NOMO-1 (cell line): ENCODE measurements around the gene AGAP1.

Source experiments
- DNase-seq, 2 experiments: peaks; one replicate each; lab custom pipeline; 2025; ENCODE audit not compliant: unreplicated experiment in 2 of 2; lab: John Stamatoyannopoulos, UW

AGAP1 gene

DNA sequence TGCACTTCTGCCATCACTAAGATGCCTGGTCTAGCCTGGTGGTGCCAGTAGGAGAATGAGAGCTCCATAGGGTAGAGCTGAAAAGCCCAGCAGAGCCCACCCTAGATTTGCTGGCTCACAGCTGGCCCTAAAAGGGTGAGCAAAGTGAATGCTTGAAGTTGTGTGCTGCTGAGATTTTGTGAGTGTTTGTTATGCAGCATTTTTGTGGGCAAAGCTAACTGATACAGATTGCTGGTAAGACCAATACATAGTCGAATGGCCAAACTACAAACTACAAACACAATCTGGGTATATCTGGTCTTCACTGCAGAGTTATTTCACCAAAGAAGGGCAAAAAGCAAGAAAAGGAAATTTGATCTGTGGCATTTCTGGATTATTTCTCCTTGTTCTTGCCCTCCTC, 7.1 kb upstream of the AGAP1 start:
- DNase-seq, result no peak

DNA sequence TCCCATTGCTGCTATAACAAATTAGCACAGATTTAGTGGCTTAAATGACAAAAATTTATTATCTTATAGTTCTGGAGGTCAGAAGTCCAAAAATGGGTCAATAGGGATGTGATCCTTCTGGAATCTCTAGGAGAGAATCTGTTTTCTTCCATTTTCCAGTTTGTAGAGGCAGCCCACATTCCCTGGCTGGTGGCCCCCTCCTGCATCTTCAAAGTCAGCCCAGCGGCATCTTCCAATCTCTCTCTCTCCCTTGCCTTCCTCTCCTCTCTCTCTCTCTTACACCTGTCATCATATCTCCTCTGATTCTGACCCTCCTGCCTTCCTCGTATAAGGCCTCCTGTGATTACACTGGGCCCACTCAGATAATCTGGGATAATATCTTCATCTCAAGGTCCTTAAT, 3.9 kb upstream of the AGAP1 start:
- DNase-seq, result no peak

DNA sequence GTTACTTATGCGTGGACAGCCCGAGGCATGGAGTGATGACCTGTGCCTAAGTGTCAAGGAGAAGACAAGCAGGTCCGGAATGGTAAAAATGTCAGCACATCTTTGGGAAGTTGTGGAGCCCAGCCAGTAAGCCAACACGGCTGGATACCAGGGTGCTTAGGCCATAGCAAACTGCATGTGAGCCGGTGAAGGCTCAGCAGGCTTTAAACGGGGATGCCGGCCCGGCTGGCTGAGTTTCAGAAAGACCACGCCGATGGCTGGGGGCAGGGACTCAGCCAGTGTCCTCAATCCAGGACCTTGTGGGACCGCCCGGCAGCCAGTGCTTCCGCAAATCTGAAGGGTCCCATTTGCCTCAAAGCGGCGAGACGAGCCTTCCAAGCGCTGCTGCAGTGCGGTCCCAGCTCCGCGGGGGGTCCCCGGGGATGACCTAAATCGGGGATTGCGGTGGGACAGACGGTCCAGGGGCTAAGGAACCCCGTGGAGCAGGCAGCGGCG, 946 bp upstream of the AGAP1 start:
- no peak for DNase-seq

DNA sequence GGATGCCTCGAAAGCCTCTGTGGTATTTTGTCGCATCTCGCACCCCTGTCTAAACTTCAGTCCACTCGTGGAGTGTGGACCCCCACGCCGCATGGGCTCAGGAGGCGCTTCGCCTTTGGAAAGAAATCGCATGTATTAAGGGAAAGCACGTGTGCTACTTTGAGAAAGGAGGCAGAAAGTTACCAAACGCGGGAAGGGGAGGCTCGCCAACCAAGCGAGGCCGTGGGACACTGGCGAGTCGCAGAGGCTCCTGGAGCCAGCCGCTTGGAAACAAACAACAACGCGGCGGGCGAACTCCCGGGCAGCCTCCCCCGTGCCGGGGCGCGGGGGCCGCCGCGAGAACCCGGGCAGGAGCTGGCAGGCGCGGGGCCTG, 455 bp upstream of the AGAP1 start:
- no peak for DNase-seq

DNA sequence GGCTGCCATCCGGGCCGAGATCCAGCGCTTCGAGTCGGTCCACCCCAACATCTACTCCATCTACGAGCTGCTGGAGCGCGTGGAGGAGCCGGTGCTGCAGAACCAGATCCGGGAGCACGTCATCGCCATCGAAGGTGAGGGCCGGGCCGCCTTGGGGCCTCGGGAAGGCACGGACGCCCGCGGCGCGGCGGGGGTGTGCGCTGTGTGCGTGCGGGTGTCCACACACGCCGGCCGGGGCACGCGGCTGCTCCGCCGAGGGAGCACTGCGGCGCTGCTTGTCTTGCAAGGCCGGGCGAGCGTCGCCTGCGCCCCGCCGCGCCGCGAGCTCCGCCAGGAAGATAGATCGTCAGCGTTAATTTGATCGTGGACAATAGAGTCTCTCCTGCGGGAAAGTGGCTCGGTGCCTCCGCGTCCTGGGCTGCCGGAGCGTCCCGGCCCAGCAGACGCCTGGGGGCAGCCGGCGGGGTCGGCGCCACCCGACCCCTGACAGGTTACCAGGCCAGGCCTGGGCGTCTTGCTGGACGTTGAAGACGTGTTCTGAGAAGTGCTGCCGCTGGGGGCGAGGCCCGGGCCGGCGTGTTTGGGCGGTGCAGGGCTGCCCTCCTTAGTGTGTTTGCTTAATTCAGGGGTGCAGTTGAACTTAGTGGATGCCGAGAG, 1.0 kb downstream of the AGAP1 start:
- no peak for DNase-seq

DNA sequence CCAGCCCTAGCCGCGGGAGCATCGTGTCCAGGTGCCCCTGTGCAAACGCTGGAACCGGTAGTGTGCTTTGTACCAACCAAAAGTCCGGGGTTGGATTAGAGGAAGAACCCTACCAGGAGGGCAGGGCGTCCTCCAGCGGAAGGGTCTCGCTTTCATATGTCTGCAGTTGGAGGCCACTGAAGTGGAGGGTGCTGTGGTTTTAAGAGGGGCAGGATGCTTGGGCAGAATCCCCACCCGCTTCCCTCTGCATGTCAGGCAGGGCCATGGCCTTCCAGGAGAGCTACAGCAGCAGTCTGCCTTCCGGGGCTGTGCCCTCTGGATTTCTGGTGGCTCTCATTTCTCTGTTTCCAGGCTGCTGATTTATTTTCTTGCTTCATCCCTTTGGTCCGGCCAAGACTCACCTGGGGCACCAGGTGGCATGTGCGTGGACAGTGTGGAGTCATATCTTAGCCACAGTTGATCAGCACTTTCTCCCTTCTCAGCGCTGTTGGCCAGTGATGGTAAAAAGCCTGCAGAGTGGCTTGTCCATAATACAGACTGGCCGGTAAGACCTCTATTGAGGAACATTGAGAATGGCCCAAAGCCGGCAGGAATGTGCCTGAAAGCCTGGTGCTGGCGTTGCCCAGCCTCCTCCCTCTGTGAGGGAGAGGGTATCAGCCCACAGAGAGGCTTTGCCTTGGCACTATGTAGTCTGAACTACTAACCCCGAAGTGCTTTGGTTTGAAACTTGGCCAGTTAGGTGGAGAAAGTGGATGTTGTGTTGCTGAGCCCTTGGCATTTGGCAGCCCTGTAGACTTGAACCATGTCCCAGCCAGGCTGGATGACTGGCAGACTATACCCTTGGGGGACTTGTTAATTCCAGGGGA, 1.8 kb downstream of the AGAP1 start:
- no peak for DNase-seq

DNA sequence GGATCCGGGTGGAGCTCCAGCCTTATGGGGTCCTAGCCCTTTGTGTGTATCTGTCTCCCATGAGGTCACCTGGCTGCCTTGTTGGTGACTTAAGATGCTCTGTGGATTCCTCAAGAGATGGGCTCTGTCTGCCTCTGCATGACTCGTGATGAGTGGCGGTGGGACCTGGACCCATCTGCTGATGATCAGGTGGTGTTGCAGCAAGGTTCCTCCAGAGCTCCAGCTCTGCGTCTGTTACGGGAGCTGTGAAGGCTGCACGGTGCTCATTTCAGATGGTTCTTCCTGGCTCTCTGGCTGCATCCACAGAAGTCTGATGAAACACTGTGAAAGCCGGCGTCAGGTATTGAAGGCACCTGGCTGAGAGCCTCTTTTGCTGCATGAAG, 2.4 kb downstream of the AGAP1 start:
- no peak for DNase-seq

DNA sequence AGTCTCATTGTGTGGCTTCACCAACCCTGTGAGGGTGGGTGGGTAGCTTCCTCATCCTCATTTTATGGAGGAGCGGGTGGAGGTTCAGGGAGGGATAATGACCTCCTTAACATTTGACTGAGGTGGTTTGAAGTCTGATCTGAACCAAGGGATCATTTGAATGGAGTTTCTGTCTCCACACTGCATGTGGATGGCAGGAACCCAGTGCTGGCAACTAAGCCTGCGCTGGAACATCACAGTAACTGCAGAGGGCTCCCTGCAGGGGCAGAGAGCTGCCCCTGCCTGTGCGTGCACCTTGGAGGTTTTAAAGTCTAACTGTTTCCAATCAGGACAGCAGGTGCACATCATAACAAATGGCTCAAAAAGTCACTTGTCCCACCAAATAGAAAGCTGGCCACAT, 3.3 kb downstream of the AGAP1 start:
- DNase-seq, result no peak

DNA sequence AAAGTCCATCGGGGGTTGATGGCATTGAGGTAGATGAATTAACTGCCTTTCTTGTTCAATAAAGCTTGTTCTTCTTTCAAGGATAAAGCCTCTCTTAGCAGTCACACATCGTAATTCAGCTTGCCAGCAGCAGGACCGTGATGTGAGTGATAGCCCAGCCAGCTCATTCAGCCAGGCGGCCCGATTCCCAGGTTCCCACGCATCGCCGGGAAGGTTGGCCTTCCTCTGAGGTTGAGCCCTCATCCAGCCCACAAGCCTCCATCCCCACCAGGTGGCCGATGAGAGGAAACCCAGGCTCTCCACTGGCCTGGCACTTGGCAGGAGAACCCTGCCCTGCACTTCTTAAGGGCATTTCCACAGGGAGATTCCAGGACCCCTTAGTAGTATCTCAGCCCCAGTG, 4.7 kb downstream of the AGAP1 start:
- DNase-seq, result no peak

DNA sequence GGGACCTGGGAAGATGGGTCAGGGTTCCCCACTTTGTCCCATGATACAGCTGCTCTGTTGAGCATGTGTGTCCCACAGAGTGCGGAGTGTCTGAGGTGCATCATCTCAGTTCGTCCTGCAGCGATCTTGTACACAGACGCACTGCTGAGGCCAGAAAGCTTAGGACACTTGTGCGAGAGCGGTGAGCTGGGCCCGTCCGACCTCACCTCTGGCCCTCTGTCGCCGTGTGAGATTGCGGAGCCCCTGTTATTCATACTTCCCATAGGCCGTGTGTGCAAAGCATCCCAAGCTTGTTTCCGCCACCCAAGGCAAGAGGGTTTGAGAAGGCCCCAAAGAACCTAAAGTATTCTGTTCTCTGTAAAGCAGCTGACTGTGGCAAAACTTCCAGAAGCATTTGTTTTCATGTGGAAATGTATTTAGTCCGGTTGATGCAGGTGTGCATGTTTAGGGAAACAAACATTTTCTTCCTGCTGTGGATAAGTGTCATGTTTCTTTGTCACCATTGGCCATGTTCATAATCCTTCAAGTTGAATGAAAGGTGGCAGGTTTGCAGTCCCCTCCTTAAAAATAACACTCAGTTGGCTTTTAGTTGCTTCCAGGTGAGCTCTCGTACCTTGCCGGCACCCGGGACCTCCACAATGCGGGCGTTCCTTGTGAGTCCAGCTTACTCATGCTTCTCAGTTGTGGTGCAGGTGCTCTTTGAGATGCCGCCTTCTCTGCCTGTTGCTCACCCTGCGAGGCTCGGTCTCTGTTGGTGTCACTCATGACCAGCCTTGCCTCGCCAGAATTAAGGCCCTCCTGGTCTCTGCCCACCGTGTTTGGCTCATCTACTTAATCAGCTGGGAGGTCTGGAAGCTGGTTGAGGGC, 5.3 kb downstream of the AGAP1 start:
- DNase-seq, result no peak

DNA sequence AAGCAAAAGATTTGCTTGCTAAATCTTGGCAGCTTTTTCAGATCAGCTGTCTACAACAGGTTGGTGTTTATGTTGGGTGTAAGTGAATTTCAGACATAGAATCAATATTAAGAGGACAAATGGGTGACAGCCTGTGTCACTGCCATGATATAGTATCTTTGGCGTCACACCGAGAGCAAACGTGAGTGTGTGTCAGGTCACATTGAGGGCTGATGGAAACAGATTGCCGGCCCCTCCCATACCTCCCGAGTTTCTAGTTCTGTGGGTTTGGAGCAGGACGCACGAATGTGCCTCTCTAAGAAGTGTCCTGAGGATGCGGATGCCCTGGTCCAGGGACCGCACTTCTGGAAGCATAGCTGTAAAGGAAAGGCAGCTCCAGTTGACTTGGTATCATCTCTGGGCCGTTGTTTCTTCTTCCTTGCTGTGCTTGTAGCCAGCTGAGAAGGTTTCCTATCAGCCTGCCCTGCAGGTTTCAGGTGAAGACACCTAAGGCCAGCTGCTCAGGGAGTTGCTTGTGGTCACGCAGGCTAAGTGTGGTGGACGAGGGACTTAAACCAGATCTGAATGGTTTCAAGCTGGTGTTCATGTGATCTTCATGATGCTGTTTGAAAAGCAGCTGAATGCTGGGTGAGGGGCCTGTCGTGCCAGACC, 6.4 kb downstream of the AGAP1 start:
- no peak for DNase-seq

DNA sequence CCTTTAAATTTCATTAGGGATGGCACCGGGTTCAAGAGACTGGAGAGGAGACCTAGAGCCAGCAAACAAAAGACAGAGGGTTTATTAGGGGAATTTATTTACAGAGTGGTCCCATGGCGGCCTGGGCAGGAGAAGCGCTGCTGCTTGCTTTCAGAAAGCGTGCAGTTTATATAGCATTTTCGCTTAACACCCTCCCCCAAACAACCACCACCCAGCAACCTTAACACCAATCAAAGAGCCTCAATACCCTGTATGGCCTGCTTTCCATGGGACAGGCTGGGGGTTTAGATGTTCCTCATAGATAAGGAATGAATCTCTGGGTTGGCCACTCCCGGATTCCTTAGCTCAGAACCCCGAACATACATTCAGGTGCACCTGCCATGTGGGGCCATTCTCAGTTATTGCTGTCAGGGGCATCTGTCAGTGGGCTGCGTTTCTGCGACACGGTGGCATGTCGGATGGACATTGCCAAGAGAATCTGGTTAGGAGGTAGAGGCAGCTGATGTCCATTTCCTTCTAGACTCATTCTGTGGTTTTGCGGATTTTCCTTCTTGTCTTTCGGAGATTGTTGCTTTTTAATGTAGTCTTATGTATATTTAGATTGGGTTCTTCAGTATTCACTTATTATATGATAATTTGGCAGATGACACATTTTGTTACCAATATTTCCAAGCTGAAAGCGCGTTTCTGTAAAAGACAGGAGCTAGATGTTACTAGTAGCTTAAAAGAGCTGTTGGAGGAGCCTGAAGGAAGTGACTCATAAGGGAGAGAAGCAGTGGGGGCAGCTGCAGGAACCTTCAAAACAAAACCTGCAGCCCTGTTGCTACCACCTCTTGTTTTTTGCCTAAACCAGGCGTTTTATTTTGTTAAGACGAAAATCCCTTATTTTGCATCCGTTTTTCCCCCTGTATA, 7.2 kb downstream of the AGAP1 start:
- DNase-seq, result peak; percentile 0 to 21

DNA sequence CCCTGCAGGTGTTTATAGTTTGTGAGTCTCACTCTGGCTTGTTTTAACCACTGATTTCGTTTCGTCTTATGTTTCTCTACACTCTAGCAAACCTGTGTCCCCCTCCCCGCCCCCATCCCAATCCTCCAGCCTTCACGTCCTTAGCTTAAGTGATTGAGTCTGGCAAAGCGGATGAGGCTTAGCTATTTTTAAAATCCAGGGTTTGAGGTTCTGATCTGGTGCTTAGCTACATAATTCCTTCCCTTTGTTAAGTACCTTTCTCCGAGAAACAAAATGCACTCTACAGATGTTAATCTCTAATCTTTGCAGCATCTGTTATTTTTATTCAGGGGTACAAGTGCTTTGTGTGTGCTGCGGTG, 7.8 kb downstream of the AGAP1 start:
- DNase-seq, result no peak

DNA sequence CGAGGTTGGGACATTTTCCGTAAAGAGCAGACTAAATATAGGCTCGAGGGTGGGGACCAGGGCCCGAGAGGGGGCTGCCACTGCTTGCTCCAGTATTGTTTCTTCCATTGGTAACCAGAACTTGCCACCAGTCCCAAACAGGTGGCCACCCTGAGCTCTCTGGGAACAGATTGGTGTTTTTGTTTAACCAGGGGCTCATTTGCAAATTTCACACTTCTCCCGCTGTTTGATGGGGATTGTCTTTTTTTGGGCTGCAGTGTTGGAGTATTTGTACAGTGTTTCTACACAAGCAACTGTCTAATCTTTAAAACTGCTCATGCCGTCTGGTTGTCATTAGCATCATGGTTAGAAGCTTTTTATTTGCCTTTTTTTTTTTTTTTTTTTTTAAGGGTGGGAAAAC, 8.5 kb downstream of the AGAP1 start:
- no peak for DNase-seq

DNA sequence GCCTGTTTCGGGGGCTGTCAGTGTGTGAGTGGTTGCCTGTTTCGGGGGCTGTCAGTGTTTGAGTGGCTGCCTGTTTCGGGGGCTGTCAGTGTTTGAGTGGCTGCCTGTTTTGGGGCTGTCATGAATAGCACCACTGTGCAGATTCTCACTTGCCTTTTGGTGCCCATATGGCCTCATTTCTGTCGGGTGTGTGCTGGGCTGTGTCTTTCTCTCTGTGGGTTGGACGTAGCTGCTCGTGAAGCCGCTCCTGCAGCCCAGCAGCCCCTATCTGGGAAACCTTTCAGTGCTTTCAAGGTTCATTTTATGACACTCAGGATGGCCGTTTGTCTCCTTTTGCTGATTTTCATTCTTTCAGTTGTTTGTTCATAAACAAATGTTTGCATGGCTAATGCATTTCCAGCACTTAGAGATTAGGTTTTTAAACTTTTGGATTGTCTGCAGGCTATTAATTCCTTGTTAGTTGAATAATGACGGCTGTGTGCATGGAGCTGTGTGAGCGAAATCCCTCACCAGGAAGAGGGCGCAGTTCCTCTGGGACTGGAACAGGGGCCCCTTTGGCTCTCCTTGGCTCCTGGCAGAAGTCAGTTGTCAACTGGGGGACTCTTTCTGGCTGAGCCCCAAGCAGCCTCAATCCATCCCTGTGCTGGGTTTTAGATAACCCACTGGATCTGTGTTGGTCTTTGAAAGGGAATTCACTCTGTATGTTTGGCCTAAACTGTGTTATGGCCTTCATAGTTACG, 10.8 kb downstream of the AGAP1 start:
- DNase-seq, result no peak

DNA sequence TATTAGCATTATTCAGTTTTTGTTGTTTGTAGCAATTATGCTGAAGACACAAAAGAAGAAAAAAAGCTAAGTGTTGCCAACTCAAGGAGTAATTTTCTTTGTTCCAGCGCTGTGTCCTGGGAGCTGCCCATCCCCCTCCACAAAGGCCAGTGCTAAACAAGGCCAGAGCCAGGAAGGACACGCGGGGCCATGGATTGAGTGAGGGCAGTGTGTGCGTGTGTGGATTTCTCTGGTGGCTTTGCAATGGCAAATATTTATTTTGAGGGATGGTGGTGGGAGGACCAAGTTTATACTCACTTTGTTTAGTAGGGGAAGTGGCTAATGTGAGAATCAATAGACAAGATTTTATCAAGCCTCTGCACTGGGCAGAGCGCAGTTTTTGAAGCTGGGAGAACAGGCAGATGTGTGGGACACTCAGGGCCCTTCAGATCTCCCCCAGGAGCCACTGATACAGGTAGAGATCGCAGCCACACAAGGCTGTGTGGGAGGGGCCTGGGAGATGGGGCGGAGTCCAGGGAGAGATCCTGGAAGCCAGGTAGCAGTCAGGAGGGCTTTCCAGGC, 11.4 kb downstream of the AGAP1 start:
- no peak for DNase-seq

DNA sequence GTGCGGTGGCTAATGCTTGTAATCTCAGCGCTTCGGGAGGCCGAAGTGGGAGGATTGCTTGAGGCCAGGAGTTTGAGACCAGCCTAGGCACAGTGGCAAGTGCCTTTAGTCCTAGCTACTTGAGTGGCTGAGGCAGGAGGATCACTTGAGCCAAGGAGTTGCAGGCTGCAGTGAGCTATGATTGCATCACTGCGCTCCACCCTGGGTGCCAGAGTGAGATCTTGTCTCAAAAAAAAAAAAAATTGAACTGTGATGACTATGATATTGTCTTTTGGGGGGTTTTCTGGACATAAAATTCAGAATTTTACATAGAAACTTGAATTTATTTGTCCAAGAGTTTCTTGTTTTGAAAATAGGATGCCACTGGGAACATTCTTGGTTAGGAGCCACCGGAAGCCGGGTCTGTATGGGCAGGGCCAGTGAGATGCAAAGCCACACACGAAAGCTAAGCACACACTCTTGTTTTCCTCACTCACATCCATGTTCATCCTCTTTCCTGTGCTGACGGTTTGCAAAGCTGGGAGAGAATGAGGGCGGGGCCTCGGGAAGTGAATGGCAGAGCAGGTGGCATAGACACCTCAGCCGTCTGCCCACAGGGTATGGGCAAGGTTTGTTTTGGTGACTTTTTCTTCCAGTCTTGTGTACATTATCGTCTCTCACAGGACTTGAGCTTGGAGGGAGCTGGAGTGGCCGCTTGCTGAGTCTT, 12.6 kb downstream of the AGAP1 start:
- DNase-seq, result no peak

DNA sequence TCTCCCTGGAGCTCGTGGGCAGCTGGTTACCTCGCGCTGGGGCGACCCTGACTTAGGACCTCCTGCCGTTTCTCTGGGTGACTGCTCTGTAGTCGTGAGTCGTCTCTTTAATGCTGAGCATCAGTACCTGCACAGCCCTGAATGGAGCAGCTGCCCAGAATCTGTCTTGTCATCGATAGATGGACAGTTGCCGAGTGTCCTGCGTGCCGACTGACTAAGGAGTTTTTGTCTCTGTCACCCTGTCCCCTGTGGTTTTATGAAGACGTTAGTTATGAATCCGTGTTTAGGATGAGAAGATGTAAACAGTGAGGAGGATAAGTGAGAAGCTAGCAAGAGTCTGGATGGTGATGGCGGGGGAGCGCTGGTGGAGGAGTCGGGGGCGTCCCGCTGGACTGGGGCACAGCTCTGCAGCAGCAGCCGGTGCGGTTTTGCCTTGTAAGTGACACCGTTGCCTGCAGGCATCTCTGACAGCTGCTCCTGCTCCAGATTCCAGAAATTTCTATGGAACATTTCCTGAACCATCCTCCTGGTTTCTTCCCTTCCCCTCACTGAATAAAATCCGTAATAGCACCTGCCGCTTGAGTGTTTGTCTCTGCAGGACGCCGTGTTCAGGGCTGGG, 13.3 kb downstream of the AGAP1 start:
- DNase-seq, result no peak
